H1 (cell line): ENCODE data around the gene KRT13. TPM values are rescaled to one million over a fixed set of nuclear protein-coding genes. Genes with fewer than 3 reads are reported as not detected.

Experiments
- CTCF ChIA-PET: fragments of 300-600 bp; sonication (Branson Sonifier 250); formaldehyde crosslinking; loops from one replicate; lab custom pipeline; 2021; ENCODE audit not compliant: partially characterized antibody; lab: Charles Lee
- POLR2A ChIA-PET: fragments of 300-600 bp; sonication (Branson Sonifier 250); formaldehyde crosslinking; loops from one replicate; lab custom pipeline; 2021; ENCODE audit warnings: inconsistent platforms; ENCODE audit not compliant: partially characterized antibody; lab: Charles Lee
- DNase-seq, 2 experiments: peaks; one replicate each; pipeline versions ENCODE4 v3.0.0 to v3.0.0-alpha.2; 2010 to 2022; ENCODE audit warnings: low spot score in 2 of 2, low read depth in 1 of 2, mixed read lengths in 1 of 2
- FAIRE-seq: peaks from 2 replicates; lab custom pipeline; 2011; peaks lifted over from hg19 to GRCh38; lab: Jason Lieb, UNC
- H2AFZ ChIP-seq: 2 replicates; pipeline ENCODE4 v1.8.1; 2012; ENCODE audit warnings: low read length, inconsistent platforms
- H2AK5ac ChIP-seq: 2 replicates; pipeline ENCODE4 v1.6.1; 2013; ENCODE audit warnings: low read depth, low read length
- H2BK120ac ChIP-seq: replicated peaks from 2 replicates; pipeline ENCODE3; 2013; ENCODE audit warnings: low read depth, low read length, inconsistent platforms
- H2BK12ac ChIP-seq: 2 replicates; pipeline ENCODE4 v1.6.1; 2013; ENCODE audit warnings: low read depth, low read length
- H2BK15ac ChIP-seq: 2 replicates; pipeline ENCODE4 v1.6.1; 2013; ENCODE audit warnings: low read length
- H2BK20ac ChIP-seq: 2 replicates; pipeline ENCODE4 v1.6.1; 2013; ENCODE audit warnings: low read length
- H2BK5ac ChIP-seq: 2 replicates; pipeline ENCODE4 v1.6.1; 2013; ENCODE audit warnings: low read depth, low read length
- H3K14ac ChIP-seq: 2 replicates; pipeline ENCODE4 v1.6.1; 2013; ENCODE audit warnings: inconsistent platforms; ENCODE audit not compliant: insufficient read length
- H3K18ac ChIP-seq: 2 replicates; pipeline ENCODE4 v1.6.1; 2013; ENCODE audit warnings: low read length; ENCODE audit errors: extremely low read depth
- H3K23ac ChIP-seq: 2 replicates; pipeline ENCODE4 v1.6.1; 2013; ENCODE audit warnings: inconsistent platforms; ENCODE audit not compliant: insufficient read length
- H3K23me2 ChIP-seq: 2 replicates; pipeline ENCODE4 v1.6.1; 2013; ENCODE audit warnings: low read depth, low read length
- H3K27ac ChIP-seq: 2 replicates; pipeline ENCODE4 v1.6.1; 2011; ENCODE audit warnings: low read depth, low read length, inconsistent platforms
- H3K27me3 ChIP-seq, 4 experiments: replicated peaks in 1 of 4; 1 replicate in 1 of 4; 2 replicates in 3 of 4; pipeline versions ENCODE4 v1.6.1 to v1.8.1; 2011 to 2013; ENCODE audit warnings: low read length in 3 of 4, mild to moderate bottlenecking in 3 of 4, inconsistent platforms in 2 of 4, mixed read lengths in 2 of 4, moderate library complexity in 1 of 4; ENCODE audit not compliant: control insufficient read depth in 3 of 4, insufficient read depth in 3 of 4; ENCODE audit errors: extremely low read depth in 1 of 4
- H3K36me3 ChIP-seq, 4 experiments: 2 replicates each; pipeline versions ENCODE4 v1.6.1 to v1.8.1; 2011 to 2013; ENCODE audit warnings: mild to moderate bottlenecking in 4 of 4, low read length in 3 of 4, moderate library complexity in 2 of 4, control low read depth in 1 of 4, inconsistent platforms in 1 of 4; ENCODE audit not compliant: insufficient read depth in 4 of 4, control insufficient read depth in 2 of 4
- H3K4ac ChIP-seq: replicated peaks from 2 replicates; pipeline ENCODE3; 2013; ENCODE audit warnings: low read length, low read depth, mixed read lengths, inconsistent platforms; ENCODE audit not compliant: insufficient read length
- H3K4me1 ChIP-seq, 4 experiments: replicated peaks in 1 of 4; 1 replicate in 1 of 4; 2 replicates in 3 of 4; pipeline versions ENCODE4 v1.6.1 to v1.8.1; 2011 to 2013; ENCODE audit warnings: low read length in 3 of 4, inconsistent platforms in 2 of 4, mixed read lengths in 1 of 4; ENCODE audit not compliant: insufficient read depth in 4 of 4, control insufficient read depth in 3 of 4
- H3K4me2 ChIP-seq, 2 experiments: 2 replicates each; pipeline versions ENCODE4 v1.6.1 to v1.8.1; 2011 to 2013; ENCODE audit warnings: low read depth in 2 of 2, low read length in 2 of 2, control low read depth in 1 of 2, inconsistent platforms in 1 of 2, mild to moderate bottlenecking in 1 of 2; ENCODE audit not compliant: insufficient read depth in 1 of 2
- H3K4me3 ChIP-seq, 4 experiments: fragments of 200-600, 300-600 bp in 1 of 4; sonication (generic), shearing (Covaris generic), sonication (Bioruptor Twin) in 1 of 4; 2 replicates each; pipeline versions ENCODE4 v1.5.1 to v1.8.1; 2011 to 2016; ENCODE audit warnings: low read length in 4 of 4, low read depth in 3 of 4, control low read depth in 2 of 4, inconsistent platforms in 2 of 4, mild to moderate bottlenecking in 2 of 4, mixed read lengths in 1 of 4, moderate library complexity in 1 of 4; ENCODE audit not compliant: insufficient read depth in 2 of 4; ENCODE audit errors: extremely low read depth in 1 of 4
- H3K56ac ChIP-seq: replicated peaks from 2 replicates; pipeline ENCODE3; 2013; ENCODE audit warnings: low read depth, mild to moderate bottlenecking, mixed read lengths, low read length, inconsistent platforms; ENCODE audit not compliant: insufficient read length
- H3K79me1 ChIP-seq: 2 replicates; pipeline ENCODE4 v1.6.1; 2013; ENCODE audit warnings: low read depth, low read length, control low read depth
- H3K79me2 ChIP-seq, 2 experiments: 2 replicates each; pipeline versions ENCODE4 v1.6.1 to v1.8.1; 2012 to 2013; ENCODE audit warnings: low read length in 2 of 2, mild to moderate bottlenecking in 2 of 2, inconsistent platforms in 1 of 2; ENCODE audit not compliant: insufficient read depth in 2 of 2, control insufficient read depth in 1 of 2
- H3K9ac ChIP-seq, 4 experiments: replicated peaks in 1 of 4; 1 replicate in 1 of 4; 2 replicates in 3 of 4; pipeline versions ENCODE4 v1.6.1 to v1.8.1; 2011 to 2013; ENCODE audit warnings: low read depth in 3 of 4, low read length in 3 of 4, control low read depth in 2 of 4, mild to moderate bottlenecking in 2 of 4, moderate library complexity in 2 of 4, inconsistent platforms in 1 of 4; ENCODE audit errors: extremely low read depth in 1 of 4
- H3K9me3 ChIP-seq, 2 experiments: 2 replicates each; pipeline versions ENCODE4 v1.6.1 to v1.8.1; 2012 to 2013; ENCODE audit warnings: mild to moderate bottlenecking in 2 of 2, moderate library complexity in 2 of 2, control low read depth in 1 of 2, inconsistent platforms in 1 of 2, low read depth in 1 of 2, low read length in 1 of 2, mixed read lengths in 1 of 2; ENCODE audit not compliant: insufficient read depth in 2 of 2
- H4K20me1 ChIP-seq, 2 experiments: replicated peaks in 1 of 2; 2 replicates each; pipeline versions ENCODE3 to v1.8.1; 2011 to 2013; ENCODE audit warnings: inconsistent platforms in 2 of 2, low read length in 2 of 2, mild to moderate bottlenecking in 1 of 2; ENCODE audit not compliant: insufficient read depth in 2 of 2, control insufficient read depth in 1 of 2
- H4K5ac ChIP-seq: 2 replicates; pipeline ENCODE4 v1.6.1; 2013; ENCODE audit warnings: low read length, low read depth, mixed read lengths, inconsistent platforms; ENCODE audit not compliant: insufficient read length
- H4K8ac ChIP-seq: 2 replicates; pipeline ENCODE4 v1.8.0; 2013; ENCODE audit warnings: mild to moderate bottlenecking, moderate library complexity, low read length, inconsistent platforms; ENCODE audit not compliant: insufficient read depth; ENCODE audit errors: extremely low read depth
- H4K91ac ChIP-seq: replicated peaks from 2 replicates; pipeline ENCODE3; 2013; ENCODE audit warnings: low read length, mixed read lengths, inconsistent platforms; ENCODE audit not compliant: insufficient read length
- ASH2L ChIP-seq: fragments of 200-600, 300-600 bp; sonication (generic); IDR thresholded peaks from one replicate; pipeline ENCODE4 v1.7.1; 2017; ENCODE audit warnings: low read length
- NANOG ChIP-seq: IDR thresholded peaks from 2 replicates; pipeline ENCODE4 v1.6.1; 2011; ENCODE audit warnings: low read length, low read depth, mild to moderate bottlenecking, inconsistent platforms; ENCODE audit not compliant: insufficient read depth, poor library complexity, severe bottlenecking
- WGBS, 2 experiments: shearing (Covaris generic) in 1 of 2; methylation state at CpG; one replicate each; pipeline versions ENCODE4 v1.1.6 to v1.1.7; 2013 to 2015; ENCODE audit warnings: low lambda C conversion rate in 2 of 2, mixed read lengths in 2 of 2, inconsistent platforms in 1 of 2, low coverage in 1 of 2, missing lambda C conversion rate in 1 of 2; ENCODE audit not compliant: insufficient replicate concordance in 2 of 2, insufficient coverage in 1 of 2, insufficient read length in 1 of 2; ENCODE audit errors: extremely low coverage in 1 of 2, missing lambda C conversion rate in 1 of 2; 5-methylcytosine and 5-hydroxymethylcytosine counted together
- polyA plus RNA-seq, 7 experiments: library from polyadenylated mRNA; depleted of rRNA in 3 of 7; stranded (reverse) in 5 of 7; unstranded in 2 of 7; fragments of >200 nt in 5 of 7; fragments of 200-250 nt in 2 of 7; gene quantifications; 1 replicate in 5 of 7; 2 replicates in 1 of 7; 4 replicates in 1 of 7; pipeline versions ENCODE4 v1.2.1 to v1.2.3, GENCODE V29; 2011 to 2013; ENCODE audit warnings: missing spikeins in 2 of 7, mixed read lengths in 2 of 7
- total RNA-seq: library from RNA; stranded (reverse); fragmentation: NEBNext Ultra II Directional; extraction: Animal tissue kit (Norgen Biotek cat#: 25700); gene quantifications from 2 replicates; pipeline ENCODE4 v1.2.1, GENCODE V29; 2021

Gene KRT13
- total and polyA plus RNA-seq, 2 of the 8 experiments (the other 6 are each of a cell fraction or from before 2014, with no cell fraction given): 0.09 TPM; not detected in 1

DNA sequence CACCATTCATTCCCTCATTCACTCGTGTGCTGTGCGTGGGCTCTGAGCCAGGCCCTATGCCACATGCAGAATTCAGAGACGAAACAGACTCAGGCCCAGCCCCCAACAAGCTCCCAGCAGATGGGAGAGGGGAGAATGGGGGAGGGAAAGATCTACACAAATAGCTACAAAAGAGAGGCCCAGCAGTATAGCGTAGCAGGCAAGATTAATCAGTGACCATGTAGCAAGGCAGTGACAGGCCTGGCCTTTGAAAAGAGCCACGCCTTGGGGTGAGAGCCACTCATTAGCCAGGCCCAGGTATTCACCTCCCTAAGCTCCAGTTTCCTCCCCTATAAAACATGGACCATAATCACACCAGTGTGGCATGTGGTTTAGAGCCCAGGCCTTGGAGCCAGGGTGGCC lies 39.1 kb upstream of the KRT13 start:
- DNase-seq (no peak), FAIRE-seq (no peak)
- no peaks in the 10 kb centered on the region for H3K23me2 ChIP-seq
- peak overlapping the region; percentile 60 for H2BK120ac ChIP-seq
- H3K27ac ChIP-seq: no peak overlapping the region
- peak overlapping the region; percentile 80; the same call in 1 of the 2 replicates for H2BK20ac ChIP-seq
- CTCF ChIA-PET: interaction anchor here (0.7 to 21.2 kb wide), 14 partner anchors 9 to 684 kb away, joined by 3 to 492 read pairs (median 3); partner anchors contain the start of genes KRT13, KRT19, KRT35 and KRT36
- no peak overlapping the region for H3K56ac ChIP-seq
- H3K23ac ChIP-seq: no peak overlapping the region
- H3K27me3 ChIP-seq: no peaks in the 10 kb centered on the region; a peak in 1 of 7 replicates
- H4K91ac ChIP-seq: no peak overlapping the region
- H2BK15ac ChIP-seq: peak overlapping the region; percentile 88; the same call in 1 of the 2 replicates
- H2AFZ ChIP-seq: peak overlapping the region; percentile 81
- TF ChIP-seq NANOG: no peak
- peak; percentile 49 for TF ChIP-seq ASH2L
- H2BK12ac ChIP-seq: peak overlapping the region; percentile 75; the same call in 1 of the 2 replicates
- H3K79me1 ChIP-seq: no peaks in the 10 kb centered on the region
- POLR2A ChIA-PET: interaction anchor here (0.6 to 16.2 kb wide), 8 partner anchors 9 to 319 kb away, joined by 3 to 293 read pairs (median 3); partner anchors contain the start of genes EIF1 and KRT19
- H2AK5ac ChIP-seq: no peak overlapping the region; the same call in 1 of the 2 replicates
- H3K18ac ChIP-seq: peak overlapping the region; percentile 71; the same call in 1 of the 2 replicates
- H2BK5ac ChIP-seq: no peak overlapping the region
- no peaks in the 10 kb centered on the region for H3K36me3 ChIP-seq
- H3K4me3 ChIP-seq: no peak overlapping the region
- no peak overlapping the region for H3K9ac ChIP-seq
- no peaks in the 10 kb centered on the region; a peak in 1 of 4 replicates for H3K9me3 ChIP-seq
- peak overlapping the region; percentile 51; the same call in 1 of the 2 replicates for H4K8ac ChIP-seq
- peak overlapping the region in 1 of 2 experiments; percentile 21; a peak in 1 of 4 replicates for H3K4me2 ChIP-seq
- no peaks in the 10 kb centered on the region for H4K20me1 ChIP-seq
- peak overlapping the region; percentile 23 for H4K5ac ChIP-seq
- no peaks in the 10 kb centered on the region for H3K79me2 ChIP-seq
- 70% methylated on average over 5 of the region's 5 CpGs; no CpG with 5 or more reads in 1 of the 2 experiments for WGBS, 2 experiments
- peaks cover 8 to 28% (median 16%) of the 10 kb centered on the region in 4 experiments for H3K4me1 ChIP-seq
- peak overlapping the region; percentile 1 for H3K4ac ChIP-seq
- no peak overlapping the region for H3K14ac ChIP-seq
